GM19463 (cell line): ENCODE measurements around the gene TRPM2.
"Not testable (repeated sequence)": the region's sequence is repeated elsewhere in the genome, so short reads cannot be mapped to it uniquely, and the experiment has no call there.

Experiments used
- ATAC-seq: cut with Tn5 transposase; IDR thresholded peaks from one replicate; pipeline ENCODE4 v1.9.1; 2021; ENCODE audit warnings: mild to moderate bottlenecking, moderate library complexity; ENCODE audit not compliant: unreplicated experiment

The TRPM2 gene

GRCh38 chr21:44477131-44477530 is 123.7 kb downstream of the TRPM2 start:
- ATAC-seq, result no peak

- ATAC-seq, result no peak
Measured at GRCh38 chr21:44477712-44478111, 124.3 kb downstream of the TRPM2 start.

GRCh38 chr21:44478124-44478800 is 124.8 kb downstream of the TRPM2 start:
- no peak for ATAC-seq

GRCh38 chr21:44478801-44479167 is 125.4 kb downstream of the TRPM2 start:
- ATAC-seq, result no peak

DNA sequence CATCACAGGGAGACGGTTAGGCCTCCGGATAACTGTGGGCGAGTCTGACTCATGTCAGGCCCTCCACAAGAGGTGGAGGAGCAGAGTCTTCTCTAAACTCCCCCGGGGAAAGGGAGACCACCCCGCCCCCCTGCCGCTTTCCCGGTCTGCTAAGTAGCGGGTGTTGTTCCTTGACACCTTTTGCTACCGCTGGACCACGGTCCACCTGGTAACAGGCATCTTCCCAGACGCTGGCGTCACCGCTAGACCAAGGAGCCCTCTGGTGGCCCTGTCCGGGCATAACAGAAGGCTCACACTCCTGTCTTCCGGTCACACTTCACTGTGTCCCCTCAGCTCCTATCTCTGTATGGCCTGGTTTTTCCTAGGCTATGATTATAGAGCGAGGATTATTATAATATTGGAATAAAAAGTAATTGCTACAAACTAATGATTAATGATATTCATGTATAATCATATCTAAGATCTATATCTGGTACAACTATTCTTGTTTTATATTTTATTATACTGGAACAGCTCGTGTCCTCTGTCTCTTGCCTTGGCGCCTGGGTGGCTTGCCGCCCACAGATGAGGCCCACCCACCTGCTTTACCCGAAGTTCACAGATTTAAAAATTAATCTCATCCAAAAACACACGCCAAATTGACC is 126.3 kb downstream of the TRPM2 start:
- not testable (repeated sequence) for ATAC-seq

GRCh38 chr21:44480200-44481053 is 127.0 kb downstream of the TRPM2 start:
- no peak for ATAC-seq

GRCh38 chr21:44482581-44483287 is 129.3 kb downstream of the TRPM2 start:
- no peak for ATAC-seq

DNA sequence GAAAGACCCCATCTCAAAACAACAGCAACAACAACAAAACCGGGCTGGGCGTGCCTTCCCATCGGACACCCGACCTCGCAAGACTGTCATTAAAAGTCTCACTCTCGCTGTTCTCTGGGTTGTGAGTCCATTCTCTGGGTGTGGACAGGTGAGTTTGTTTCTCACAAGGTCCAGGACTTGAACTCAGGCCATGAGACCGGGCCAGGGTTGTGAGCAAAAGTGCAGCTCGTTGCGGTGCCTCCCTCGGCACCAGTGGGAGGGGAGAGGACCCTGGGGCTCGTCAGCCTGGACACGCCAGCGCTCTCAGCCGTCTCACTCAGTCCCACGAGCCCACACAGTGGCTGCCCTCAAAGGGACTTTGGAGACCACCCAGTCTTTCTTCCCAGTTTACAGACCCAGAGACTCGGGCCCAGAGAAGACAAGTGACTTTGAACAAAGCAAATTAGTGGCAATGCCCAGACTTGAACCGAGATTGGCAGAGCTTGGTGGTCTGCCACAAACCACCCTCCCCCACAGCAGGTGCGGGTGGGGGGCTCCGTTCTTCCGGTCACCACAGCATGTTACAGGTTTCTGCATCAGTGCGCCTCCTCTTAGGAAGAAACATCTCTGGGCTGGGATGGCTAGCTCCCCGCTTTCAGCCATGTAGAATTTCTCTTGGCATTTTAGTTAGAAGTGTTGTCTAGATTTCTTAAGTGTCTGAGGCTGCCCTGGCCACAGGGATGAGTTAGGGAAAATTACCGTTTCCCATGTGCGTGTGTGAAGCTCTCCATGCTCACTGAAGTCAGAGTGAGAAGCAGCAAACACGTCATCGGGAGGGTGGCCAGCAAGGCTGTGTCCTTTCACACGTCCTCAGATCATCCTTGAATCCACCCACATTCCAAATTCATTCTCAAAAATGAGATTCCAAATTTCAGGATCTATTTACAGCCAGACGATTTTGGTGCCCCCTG is 130.1 kb downstream of the TRPM2 start:
- no peak for ATAC-seq

GRCh38 chr21:44484498-44485253 is 131.3 kb downstream of the TRPM2 start:
- no peak for ATAC-seq

GRCh38 chr21:44485254-44485793 is 131.9 kb downstream of the TRPM2 start:
- no peak for ATAC-seq

DNA sequence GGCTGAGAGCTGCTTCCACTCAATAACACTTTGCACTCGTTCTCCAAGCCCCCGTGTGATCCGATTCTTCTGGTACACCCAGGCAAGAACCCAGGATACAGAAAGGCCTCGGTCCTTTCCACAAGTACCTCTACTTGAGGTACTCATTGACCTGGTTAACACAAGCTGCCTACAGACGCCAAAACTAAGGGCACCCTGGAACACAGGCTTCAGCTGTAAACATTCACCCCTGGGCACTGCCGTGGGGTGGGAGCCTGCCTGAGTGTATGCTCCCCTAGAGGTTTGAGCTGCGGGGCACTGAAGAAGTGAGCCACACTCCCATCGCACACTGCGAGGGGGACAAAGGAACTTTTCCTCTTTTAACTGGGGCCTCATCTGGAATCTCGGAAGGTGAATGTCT is 132.4 kb downstream of the TRPM2 start:
- no peak for ATAC-seq

- no peak for ATAC-seq
Measured at GRCh38 chr21:44486302-44486701, 132.9 kb downstream of the TRPM2 start.

- no peak for ATAC-seq
Measured at GRCh38 chr21:44487831-44488230, 134.4 kb downstream of the TRPM2 start.

GRCh38 chr21:44489962-44490361 is 136.5 kb downstream of the TRPM2 start:
- no peak for ATAC-seq

GRCh38 chr21:44490405-44490804 is 137.0 kb downstream of the TRPM2 start:
- no peak for ATAC-seq

- no peak for ATAC-seq
Measured at GRCh38 chr21:44490816-44491215, 137.4 kb downstream of the TRPM2 start.
